CD4-positive, CD25-positive, alpha-beta regulatory T cell (primary cell): Measurements from ENCODE around the gene PIM3. TPM values are rescaled to one million over a fixed set of nuclear protein-coding genes. Genes with fewer than 3 reads are reported as not detected.

Experiments used
- ATAC-seq, 2 donors: fragments of 150-1000 bp; cut with Tn5 transposase; one replicate each; pipeline ENCODE4 v1.10.0; 2021; ENCODE audit warnings: low read depth in 2 of 2, moderate number of reproducible peaks in 2 of 2, moderate library complexity in 1 of 2
- DNase-seq, 3 donors: peaks; one replicate each; pipeline versions ENCODE4 v3.0.0 to v3.0.0-alpha.2; 2012 to 2022; ENCODE audit warnings: mixed read lengths in 1 of 3
- H3K27ac ChIP-seq: one replicate; pipeline ENCODE4 v1.7.0; 2013; ENCODE audit warnings: mild to moderate bottlenecking, low read length; ENCODE audit not compliant: insufficient read depth, poor library complexity, severe bottlenecking
- H3K27me3 ChIP-seq: one replicate; pipeline ENCODE4 v1.7.0; 2013; ENCODE audit warnings: low read length; ENCODE audit not compliant: control insufficient read depth, insufficient read depth
- H3K36me3 ChIP-seq: one replicate; pipeline ENCODE4 v1.7.0; 2013; ENCODE audit warnings: mild to moderate bottlenecking, low read length, moderate library complexity; ENCODE audit not compliant: control insufficient read depth, insufficient read depth
- H3K4me1 ChIP-seq: 2 replicates; pipeline ENCODE4 v1.7.0; 2013; ENCODE audit warnings: mild to moderate bottlenecking, low read length; ENCODE audit not compliant: insufficient read depth, control insufficient read depth, poor library complexity, severe bottlenecking
- H3K4me3 ChIP-seq: one replicate; pipeline ENCODE4 v1.7.0; 2013; ENCODE audit warnings: low read depth, mild to moderate bottlenecking, low read length, moderate library complexity
- H3K9me3 ChIP-seq, 2 experiments: 1 replicate in 1 of 2; 2 replicates in 1 of 2; pipeline ENCODE4 v1.7.0; 2013; ENCODE audit warnings: low read length in 2 of 2, mild to moderate bottlenecking in 1 of 2, moderate library complexity in 1 of 2; ENCODE audit not compliant: control insufficient read depth in 2 of 2
- H3K27ac Mint-ChIP-seq, 3 donors: one replicate each; pipeline ENCODE4 v1.8.0; 2020 to 2022; ENCODE audit warnings: mild to moderate bottlenecking in 3 of 3, mixed read lengths in 3 of 3, moderate library complexity in 2 of 3
- H3K27me3 Mint-ChIP-seq: one replicate; pipeline ENCODE4 v1.8.0; 2022; ENCODE audit warnings: mild to moderate bottlenecking, mixed read lengths
- H3K36me3 Mint-ChIP-seq: one replicate; pipeline ENCODE4 v1.8.0; 2020; ENCODE audit warnings: mixed read lengths
- H3K4me1 Mint-ChIP-seq, 4 donors: one replicate each; pipeline ENCODE4 v1.8.0; 2020 to 2022; ENCODE audit warnings: mixed read lengths in 4 of 4, mild to moderate bottlenecking in 1 of 4
- H3K4me3 Mint-ChIP-seq, 4 donors: one replicate each; pipeline ENCODE4 v1.8.0; 2020 to 2022; ENCODE audit warnings: mild to moderate bottlenecking in 4 of 4, mixed read lengths in 4 of 4, moderate library complexity in 3 of 4
- H3K9me3 Mint-ChIP-seq, 7 donors: one replicate each; pipeline ENCODE4 v1.8.0; 2020 to 2022; ENCODE audit warnings: mixed read lengths in 7 of 7, mild to moderate bottlenecking in 3 of 7, moderate library complexity in 2 of 7
- polyA plus RNA-seq, 4 donors: library from polyadenylated mRNA; unstranded; fragments of 300-500 nt; fragmentation: Illumina TruSeq; gene quantifications; one replicate each; pipeline ENCODE4 v1.2.3, GENCODE V29; 2021
- total RNA-seq: library from RNA; stranded (reverse); gene quantifications from one replicate; pipeline ENCODE4 v1.2.3, GENCODE V29; 2022

Gene PIM3
- total RNA-seq (294 TPM), polyA plus RNA-seq (10 to 100 TPM; 34.0 to 47.1 (median 40.3) TPM)

- DNase-seq = peak; percentile 89 to 96 (median 94)
- H3K4me3 ChIP-seq = peak within 1 kb of the TSS; percentile 50
- no peaks in the 10 kb centered on the region for H3K27me3 ChIP-seq
- peaks cover 13% of the 10 kb centered on the region for H3K27me3 Mint-ChIP-seq
- H3K36me3 Mint-ChIP-seq = peaks cover 6% of the 10 kb centered on the region
- no peaks in the 10 kb centered on the region for H3K9me3 ChIP-seq
- peak; percentile 78 to 80 for ATAC-seq
- peaks cover 0 to 2% (median 0%) of the 10 kb centered on the region in 7 donors for H3K9me3 Mint-ChIP-seq
- peak within 1 kb of the TSS; percentile 90 to 96 (median 93) for H3K27ac Mint-ChIP-seq
- peak within 1 kb of the TSS; percentile 98 for H3K27ac ChIP-seq
- peaks cover 2 to 30% (median 7%) of the 10 kb centered on the region in 4 donors for H3K4me1 Mint-ChIP-seq
- H3K4me3 Mint-ChIP-seq = peak within 1 kb of the TSS; percentile 89 to 96 (median 94)
- peaks cover 13% of the 10 kb centered on the region for H3K36me3 ChIP-seq
- H3K4me1 ChIP-seq = peaks cover 36% of the 10 kb centered on the region
Measured at GRCh38 chr22:49960159-49961004, at the start of gene PIM3. Gene PIM3 (plus strand): TSS chr22:49960772. CDS start chr22:49960948, 176 bp downstream.

- Histone ChIP-seq H3K27me3 (no peaks in the 10 kb centered on the region), H3K27ac (no peak overlapping the region), H3K4me1 (peaks cover 7% of the 10 kb centered on the region), H3K36me3 (peaks cover 45% of the 10 kb centered on the region), H3K4me3 (no peak overlapping the region), H3K9me3 (no peaks in the 10 kb centered on the region)
- ATAC-seq (no peak), DNase-seq (no peak)
- H3K9me3 Mint-ChIP-seq = no peaks in the 10 kb centered on the region
- peaks cover 0 to 30% (median 11%) of the 10 kb centered on the region in 4 donors for H3K4me1 Mint-ChIP-seq
- H3K27ac Mint-ChIP-seq = peak overlapping the region in 1 of 3 donors; percentile 23
- H3K36me3 Mint-ChIP-seq = peaks cover 8% of the 10 kb centered on the region
- H3K4me3 Mint-ChIP-seq = no peak overlapping the region
- no peaks in the 10 kb centered on the region for H3K27me3 Mint-ChIP-seq
Measured at GRCh38 chr22:49911881-49912625, 48.5 kb upstream of the PIM3 start.

- Mint-ChIP-seq H3K4me1 (peaks cover 0 to 30% (median 8%) of the 10 kb centered on the region in 4 donors), H3K27me3 (no peaks in the 10 kb centered on the region), H3K9me3 (no peaks in the 10 kb centered on the region), H3K4me3 (peak overlapping the region in 1 of 4 donors; percentile 38), H3K36me3 (no peaks in the 10 kb centered on the region), H3K27ac (no peak overlapping the region)
- Histone ChIP-seq H3K27me3 (no peaks in the 10 kb centered on the region), H3K27ac (no peak overlapping the region), H3K9me3 (no peaks in the 10 kb centered on the region), H3K36me3 (peaks cover 36% of the 10 kb centered on the region), H3K4me1 (peaks cover 16% of the 10 kb centered on the region), H3K4me3 (no peak overlapping the region)
- ATAC-seq (no peak), DNase-seq (no peak)
Measured at GRCh38 chr22:49913026-49913425, 47.5 kb upstream of the PIM3 start.

- no peaks in the 10 kb centered on the region for H3K9me3 ChIP-seq
- peaks cover 35% of the 10 kb centered on the region for H3K36me3 ChIP-seq
- H3K4me1 Mint-ChIP-seq = peaks cover 0 to 30% (median 8%) of the 10 kb centered on the region in 4 donors
- no peaks in the 10 kb centered on the region for H3K27me3 Mint-ChIP-seq
- H3K4me3 Mint-ChIP-seq = no peak overlapping the region
- H3K4me3 ChIP-seq = no peak overlapping the region
- no peaks in the 10 kb centered on the region for H3K9me3 Mint-ChIP-seq
- H3K4me1 ChIP-seq = peaks cover 16% of the 10 kb centered on the region
- DNase-seq (no peak), ATAC-seq (no peak)
- no peaks in the 10 kb centered on the region for H3K27me3 ChIP-seq
- H3K36me3 Mint-ChIP-seq = no peaks in the 10 kb centered on the region
- peak overlapping the region in 2 of 3 donors; percentile 43 to 62 for H3K27ac Mint-ChIP-seq
- no peak overlapping the region for H3K27ac ChIP-seq
Measured at GRCh38 chr22:49913446-49913845, 47.1 kb upstream of the PIM3 start.

- H3K9me3 ChIP-seq = no peaks in the 10 kb centered on the region
- H3K27me3 Mint-ChIP-seq = no peaks in the 10 kb centered on the region
- H3K4me3 ChIP-seq = no peak overlapping the region
- H3K36me3 ChIP-seq = peaks cover 30% of the 10 kb centered on the region
- DNase-seq (no peak), ATAC-seq (no peak)
- peak overlapping the region in 1 of 3 donors; percentile 62 for H3K27ac Mint-ChIP-seq
- no peaks in the 10 kb centered on the region for H3K27me3 ChIP-seq
- no peaks in the 10 kb centered on the region for H3K36me3 Mint-ChIP-seq
- peak overlapping the region in 2 of 4 donors; percentile 15 to 82 for H3K4me3 Mint-ChIP-seq
- H3K4me1 Mint-ChIP-seq = peaks cover 0 to 30% (median 8%) of the 10 kb centered on the region in 4 donors
- peaks cover 22% of the 10 kb centered on the region for H3K4me1 ChIP-seq
- H3K27ac ChIP-seq = no peak overlapping the region
- H3K9me3 Mint-ChIP-seq = no peaks in the 10 kb centered on the region
Measured at GRCh38 chr22:49914256-49914655, 46.3 kb upstream of the PIM3 start.

GRCh38 chr22:49915610-49916009 is 45.0 kb upstream of the PIM3 start:
- Mint-ChIP-seq H3K36me3 (no peaks in the 10 kb centered on the region), H3K9me3 (no peaks in the 10 kb centered on the region), H3K4me1 (peaks cover 0 to 41% (median 16%) of the 10 kb centered on the region in 4 donors), H3K27me3 (no peaks in the 10 kb centered on the region), H3K4me3 (no peak overlapping the region), H3K27ac (no peak overlapping the region)
- Histone ChIP-seq H3K9me3 (no peaks in the 10 kb centered on the region), H3K27me3 (no peaks in the 10 kb centered on the region), H3K4me3 (no peak overlapping the region), H3K27ac (peak overlapping the region; percentile 14), H3K36me3 (peaks cover 27% of the 10 kb centered on the region), H3K4me1 (peaks cover 27% of the 10 kb centered on the region)
- ATAC-seq (no peak), DNase-seq (no peak)

GRCh38 chr22:49916831-49917230 is 43.7 kb upstream of the PIM3 start:
- Histone ChIP-seq H3K36me3 (peaks cover 20% of the 10 kb centered on the region), H3K27me3 (no peaks in the 10 kb centered on the region), H3K9me3 (no peaks in the 10 kb centered on the region), H3K27ac (peak overlapping the region; percentile 14), H3K4me1 (peaks cover 27% of the 10 kb centered on the region), H3K4me3 (no peak overlapping the region)
- Mint-ChIP-seq H3K27me3 (no peaks in the 10 kb centered on the region), H3K4me1 (peaks cover 0 to 43% (median 18%) of the 10 kb centered on the region in 4 donors), H3K4me3 (peak overlapping the region; percentile 89 to 96 (median 92)), H3K27ac (peak overlapping the region in 2 of 3 donors; percentile 87 to 91), H3K9me3 (no peaks in the 10 kb centered on the region), H3K36me3 (no peaks in the 10 kb centered on the region)
- ATAC-seq = no peak
- DNase-seq = no peak
